OCI-LY1 (cell line): Measurements from ENCODE around the gene ATP1A4.

ENCODE experiments used
- H2AFZ ChIP-seq: fragments of 200-600 bp; sonication (generic), shearing (Covaris generic); 2 replicates; pipeline ENCODE4 v1.6.0; 2014; ENCODE audit warnings: antibody characterized with exemption, mild to moderate bottlenecking, low read length
- H3F3A ChIP-seq: fragments of 200-600 bp; sonication (generic), shearing (Covaris generic); 2 replicates; pipeline ENCODE4 v1.6.0; 2014; ENCODE audit warnings: mild to moderate bottlenecking, antibody characterized with exemption, low read length, moderate library complexity; ENCODE audit not compliant: insufficient read depth
- H3K27ac ChIP-seq: fragments of 200-600 bp; sonication (generic); 2 replicates; pipeline ENCODE4 v1.5.1; 2014; ENCODE audit warnings: low read length, mixed run types, mild to moderate bottlenecking, low read depth; ENCODE audit not compliant: poor library complexity, severe bottlenecking
- H3K27me3 ChIP-seq: fragments of 200-600 bp; sonication (generic); 2 replicates; pipeline ENCODE4 v1.6.0; 2014; ENCODE audit warnings: antibody characterized with exemption, mild to moderate bottlenecking, low read length, moderate library complexity; ENCODE audit not compliant: insufficient read depth
- H3K36me3 ChIP-seq: fragments of 200-600 bp; sonication (generic); 2 replicates; pipeline ENCODE4 v1.6.1; 2014; ENCODE audit warnings: mild to moderate bottlenecking, antibody characterized with exemption, low read length, moderate library complexity, mixed read lengths; ENCODE audit not compliant: insufficient read depth
- H3K4me1 ChIP-seq: fragments of 200-600 bp; sonication (generic); 2 replicates; pipeline ENCODE4 v1.5.1; 2014; ENCODE audit warnings: mild to moderate bottlenecking, low read length, moderate library complexity; ENCODE audit not compliant: insufficient read depth, severe bottlenecking
- H3K4me2 ChIP-seq: fragments of 200-600 bp; sonication (generic), shearing (Covaris generic); 2 replicates; pipeline ENCODE4 v1.6.1; 2014; ENCODE audit warnings: low read length
- H3K4me3 ChIP-seq: fragments of 200-600 bp; sonication (generic); 2 replicates; pipeline ENCODE4 v1.5.1; 2014; ENCODE audit warnings: low read length, low read depth, mild to moderate bottlenecking, mixed read lengths; ENCODE audit not compliant: poor library complexity, severe bottlenecking
- H3K79me2 ChIP-seq: fragments of 200-600 bp; shearing (Covaris generic); 2 replicates; pipeline ENCODE4 v1.6.1; 2016; ENCODE audit warnings: mixed run types, low read length, mixed read lengths; ENCODE audit not compliant: insufficient read depth
- H3K9ac ChIP-seq: fragments of 200-600 bp; sonication (generic), shearing (Covaris generic); 2 replicates; pipeline ENCODE4 v1.6.1; 2014; ENCODE audit warnings: mild to moderate bottlenecking, low read length, mixed read lengths
- H3K9me2 ChIP-seq: fragments of 200-600 bp; sonication (generic), shearing (Covaris generic); 2 replicates; pipeline ENCODE4 v1.6.1; 2014; ENCODE audit warnings: low read depth, mild to moderate bottlenecking, low read length, mixed read lengths
- H3K9me3 ChIP-seq: fragments of 200-600 bp; shearing (Covaris generic); 2 replicates; pipeline ENCODE4 v1.6.1; 2014; ENCODE audit warnings: low read length, mixed read lengths
- H4K20me1 ChIP-seq: fragments of 200-600 bp; sonication (generic), shearing (Covaris generic); 2 replicates; pipeline ENCODE4 v1.6.0; 2016; ENCODE audit warnings: mild to moderate bottlenecking, low read length; ENCODE audit not compliant: insufficient read depth
- EZH2 ChIP-seq: fragments of 200-600 bp; sonication (generic), shearing (Covaris generic); IDR thresholded peaks from 2 replicates; pipeline ENCODE4 v1.8.0; 2017; ENCODE audit warnings: borderline replicate concordance, mixed run types, mild to moderate bottlenecking, antibody characterized with exemption, low read length, moderate library complexity, mixed read lengths
- TF ChIP-seq, protein P1 (sequence below): fragments of 200-600 bp; sonication (generic), shearing (Covaris generic); IDR thresholded peaks from 2 replicates; pipeline ENCODE4 v1.5.1; 2017; ENCODE audit warnings: mild to moderate bottlenecking, antibody characterized with exemption, low read length, moderate library complexity, mixed read lengths

ATP1A4 gene

DNA sequence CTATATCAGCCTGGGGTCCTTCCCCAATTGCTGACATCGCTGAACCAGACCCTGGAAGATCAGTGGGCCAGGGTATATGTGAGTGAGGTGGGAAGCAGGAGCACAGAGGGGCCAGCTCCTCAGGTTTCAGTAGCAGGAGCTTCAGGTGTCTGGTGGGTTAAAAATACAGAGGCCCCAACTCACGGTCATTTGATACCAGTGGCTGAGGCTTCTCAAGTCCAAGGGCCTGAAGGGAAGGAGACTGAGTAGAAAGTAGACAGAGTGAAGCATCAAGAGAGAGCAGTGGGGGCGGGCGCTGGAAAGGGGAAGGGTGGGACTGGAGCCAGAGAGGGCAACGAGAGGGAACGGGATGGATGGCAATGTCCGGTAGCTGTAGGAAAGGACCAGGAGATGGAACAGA is 36.9 kb downstream of the ATP1A4 start:
- Histone ChIP-seq H3K27me3 (no peaks in the 10 kb centered on the region), H3K4me1 (peaks cover 4% of the 10 kb centered on the region), H3K4me2 (no peak overlapping the region), H4K20me1 (no peaks in the 10 kb centered on the region), H3K9me2 (no peaks in the 10 kb centered on the region), H3K4me3 (no peak overlapping the region), H3F3A (no peaks in the 10 kb centered on the region), H3K9me3 (no peaks in the 10 kb centered on the region), H3K79me2 (no peaks in the 10 kb centered on the region), H3K9ac (no peak overlapping the region), H2AFZ (no peak overlapping the region), H3K36me3 (no peaks in the 10 kb centered on the region), H3K27ac (no peak overlapping the region)
- no peak for TF ChIP-seq EZH2
- TF ChIP-seq, protein P1, sequence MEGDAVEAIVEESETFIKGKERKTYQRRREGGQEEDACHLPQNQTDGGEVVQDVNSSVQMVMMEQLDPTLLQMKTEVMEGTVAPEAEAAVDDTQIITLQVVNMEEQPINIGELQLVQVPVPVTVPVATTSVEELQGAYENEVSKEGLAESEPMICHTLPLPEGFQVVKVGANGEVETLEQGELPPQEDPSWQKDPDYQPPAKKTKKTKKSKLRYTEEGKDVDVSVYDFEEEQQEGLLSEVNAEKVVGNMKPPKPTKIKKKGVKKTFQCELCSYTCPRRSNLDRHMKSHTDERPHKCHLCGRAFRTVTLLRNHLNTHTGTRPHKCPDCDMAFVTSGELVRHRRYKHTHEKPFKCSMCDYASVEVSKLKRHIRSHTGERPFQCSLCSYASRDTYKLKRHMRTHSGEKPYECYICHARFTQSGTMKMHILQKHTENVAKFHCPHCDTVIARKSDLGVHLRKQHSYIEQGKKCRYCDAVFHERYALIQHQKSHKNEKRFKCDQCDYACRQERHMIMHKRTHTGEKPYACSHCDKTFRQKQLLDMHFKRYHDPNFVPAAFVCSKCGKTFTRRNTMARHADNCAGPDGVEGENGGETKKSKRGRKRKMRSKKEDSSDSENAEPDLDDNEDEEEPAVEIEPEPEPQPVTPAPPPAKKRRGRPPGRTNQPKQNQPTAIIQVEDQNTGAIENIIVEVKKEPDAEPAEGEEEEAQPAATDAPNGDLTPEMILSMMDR = no peak

DNA sequence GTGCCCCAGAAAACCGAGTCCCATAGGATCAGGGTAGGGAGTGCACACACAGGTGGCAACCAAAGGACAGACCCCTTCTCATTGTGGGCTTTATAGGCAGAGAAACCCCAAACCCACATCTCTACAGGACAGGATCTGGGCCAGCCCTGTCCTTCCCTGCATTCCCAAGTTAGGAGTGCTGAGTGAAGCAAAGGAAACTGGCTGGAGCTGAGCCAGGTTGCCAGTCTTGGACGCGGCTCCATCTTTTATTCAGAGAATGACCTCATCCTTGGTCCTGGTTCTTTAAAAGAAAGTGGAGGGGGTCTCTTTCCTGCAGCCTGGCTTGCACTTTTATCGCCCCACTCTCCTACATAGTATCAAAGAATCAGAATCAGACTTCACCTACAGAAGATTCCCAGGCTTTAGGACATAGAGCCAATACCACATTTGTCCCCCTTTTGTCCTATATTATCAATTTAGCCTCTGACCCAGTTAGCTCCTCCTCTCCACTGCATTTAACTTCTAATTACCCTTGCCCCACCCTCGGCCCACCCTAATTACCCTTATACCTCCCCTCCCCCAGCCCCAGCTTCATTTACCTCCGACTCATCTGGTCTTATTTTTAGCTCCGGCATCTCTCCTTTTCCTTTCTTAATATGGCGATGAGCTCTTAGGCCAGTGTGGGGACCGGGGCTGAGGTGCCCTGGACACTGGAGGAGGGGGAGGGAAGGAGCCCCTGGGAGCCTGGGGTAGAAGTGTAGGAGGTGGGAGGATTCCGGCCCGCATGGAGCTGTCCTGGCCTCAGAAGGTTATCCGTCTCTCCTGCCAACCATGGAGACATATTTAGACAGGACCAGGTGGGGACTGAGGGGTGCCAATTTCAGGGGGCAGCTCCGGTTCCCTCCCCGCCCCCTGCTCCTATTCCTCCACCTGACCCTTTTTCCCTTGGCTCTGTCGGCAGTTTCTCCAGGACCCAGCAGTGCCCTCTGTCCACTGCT is 38.5 kb downstream of the ATP1A4 start, which contains the start of gene CASQ1:
Gene CASQ1 (plus strand): TSS at position 927 of the 977 bp plus-strand sequence. CDS start 177 bp downstream, outside the sequence.
- Histone ChIP-seq H3K9ac (no peak within 1 kb of the TSS), H3F3A (no peaks in the 10 kb centered on the region), H3K4me1 (peaks cover 6% of the 10 kb centered on the region), H4K20me1 (no peaks in the 10 kb centered on the region), H3K9me2 (no peaks in the 10 kb centered on the region), H3K4me2 (no peak within 1 kb of the TSS), H3K9me3 (no peaks in the 10 kb centered on the region), H3K79me2 (no peaks in the 10 kb centered on the region), H3K27me3 (no peaks in the 10 kb centered on the region), H3K4me3 (no peak within 1 kb of the TSS), H3K36me3 (no peaks in the 10 kb centered on the region), H2AFZ (no peak within 1 kb of the TSS), H3K27ac (no peak within 1 kb of the TSS)
- TF ChIP-seq, protein P1 = no peak
- no peak for TF ChIP-seq EZH2

DNA sequence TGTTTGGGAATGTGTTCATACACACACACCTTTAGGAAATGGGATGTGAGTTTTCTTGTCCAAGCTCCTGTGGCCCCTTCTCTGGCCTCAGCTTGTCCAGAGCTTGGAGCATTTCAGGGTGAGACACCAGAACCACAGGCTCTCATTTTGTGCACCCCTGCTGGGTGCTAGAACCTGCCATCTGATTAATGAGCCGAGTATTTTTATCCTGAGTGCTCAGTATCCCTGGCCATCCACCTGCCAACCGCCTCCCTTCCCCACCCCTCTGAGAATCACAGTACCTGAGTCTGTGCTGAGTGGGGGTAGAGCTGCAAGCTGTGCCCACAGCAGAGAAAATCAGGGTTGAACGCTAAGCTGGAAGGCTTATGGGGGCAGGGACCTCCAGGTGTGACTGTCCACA is 40.4 kb downstream of the ATP1A4 start:
- Histone ChIP-seq H3K4me3 (no peak overlapping the region), H3K36me3 (no peaks in the 10 kb centered on the region), H3K9me2 (no peaks in the 10 kb centered on the region), H3K4me2 (no peak overlapping the region), H3K4me1 (peaks cover 6% of the 10 kb centered on the region), H3F3A (no peaks in the 10 kb centered on the region), H3K9ac (no peak overlapping the region), H3K27me3 (no peaks in the 10 kb centered on the region), H3K79me2 (no peaks in the 10 kb centered on the region), H2AFZ (no peak overlapping the region), H4K20me1 (no peaks in the 10 kb centered on the region), H3K27ac (no peak overlapping the region), H3K9me3 (no peaks in the 10 kb centered on the region)
- no peak for TF ChIP-seq EZH2
- TF ChIP-seq, protein P1 = no peak
